ENCODE data around the gene SFRP4. TPM values are rescaled to one million over a fixed set of nuclear protein-coding genes. Genes with fewer than 3 reads are reported as not detected.
A peak's percentile ranks its signal among the peaks of the same experiment; 100 is the strongest.

The SFRP4 gene
- total RNA-seq, 1 donor = 205 TPM

DNA sequence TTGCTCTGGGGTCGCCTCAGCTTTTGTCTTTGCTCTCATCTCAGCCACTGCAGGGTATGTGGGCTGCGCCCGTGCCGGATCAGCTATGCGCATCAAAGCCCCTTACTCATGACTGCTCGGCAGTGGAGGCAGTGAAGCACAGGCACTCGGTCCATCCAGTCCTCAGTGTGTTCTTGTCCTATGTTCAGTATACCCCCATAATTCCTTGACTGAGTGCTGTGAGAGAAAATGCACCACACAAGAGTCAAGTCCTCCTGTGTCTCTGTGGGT is 31.3 kb upstream of the SFRP4 start:
- no peak overlapping the region for H2AFZ ChIP-seq (ENCODE audit: low read length)
- no peak overlapping the region for H3K4me3 ChIP-seq (ENCODE audit: insufficient read depth, low read length)
- peaks cover 16% of the 10 kb centered on the region for H3K4me1 ChIP-seq (ENCODE audit: insufficient read depth, low read length)
- H3K36me3 ChIP-seq (ENCODE audit: insufficient read depth, low read length) = no peaks in the 10 kb centered on the region
- no peaks in the 10 kb centered on the region for H3K27me3 ChIP-seq (ENCODE audit: insufficient read depth, low read length)
- H4K20me1 ChIP-seq (ENCODE audit: insufficient read depth, low read length) = peaks cover 12% of the 10 kb centered on the region
- H3K4me2 ChIP-seq (ENCODE audit: insufficient read depth, low read length) = no peak overlapping the region
- peaks cover 17% of the 10 kb centered on the region for H3K79me2 ChIP-seq (ENCODE audit: insufficient read depth, low read length)
- no peak overlapping the region for H3K27ac ChIP-seq (ENCODE audit: low read depth, low read length)
- no peak for DNase-seq (ENCODE audit: insufficient read length, low spot score, missing footprints)
- TF ChIP-seq, protein P1, sequence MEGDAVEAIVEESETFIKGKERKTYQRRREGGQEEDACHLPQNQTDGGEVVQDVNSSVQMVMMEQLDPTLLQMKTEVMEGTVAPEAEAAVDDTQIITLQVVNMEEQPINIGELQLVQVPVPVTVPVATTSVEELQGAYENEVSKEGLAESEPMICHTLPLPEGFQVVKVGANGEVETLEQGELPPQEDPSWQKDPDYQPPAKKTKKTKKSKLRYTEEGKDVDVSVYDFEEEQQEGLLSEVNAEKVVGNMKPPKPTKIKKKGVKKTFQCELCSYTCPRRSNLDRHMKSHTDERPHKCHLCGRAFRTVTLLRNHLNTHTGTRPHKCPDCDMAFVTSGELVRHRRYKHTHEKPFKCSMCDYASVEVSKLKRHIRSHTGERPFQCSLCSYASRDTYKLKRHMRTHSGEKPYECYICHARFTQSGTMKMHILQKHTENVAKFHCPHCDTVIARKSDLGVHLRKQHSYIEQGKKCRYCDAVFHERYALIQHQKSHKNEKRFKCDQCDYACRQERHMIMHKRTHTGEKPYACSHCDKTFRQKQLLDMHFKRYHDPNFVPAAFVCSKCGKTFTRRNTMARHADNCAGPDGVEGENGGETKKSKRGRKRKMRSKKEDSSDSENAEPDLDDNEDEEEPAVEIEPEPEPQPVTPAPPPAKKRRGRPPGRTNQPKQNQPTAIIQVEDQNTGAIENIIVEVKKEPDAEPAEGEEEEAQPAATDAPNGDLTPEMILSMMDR (IDR thresholded peaks at IDR 0.05; ENCODE audit: extremely low read depth, low read depth, low read length) = no peak
- no peaks in the 10 kb centered on the region for H3K9me3 ChIP-seq (ENCODE audit: low read depth, low read length)

DNA sequence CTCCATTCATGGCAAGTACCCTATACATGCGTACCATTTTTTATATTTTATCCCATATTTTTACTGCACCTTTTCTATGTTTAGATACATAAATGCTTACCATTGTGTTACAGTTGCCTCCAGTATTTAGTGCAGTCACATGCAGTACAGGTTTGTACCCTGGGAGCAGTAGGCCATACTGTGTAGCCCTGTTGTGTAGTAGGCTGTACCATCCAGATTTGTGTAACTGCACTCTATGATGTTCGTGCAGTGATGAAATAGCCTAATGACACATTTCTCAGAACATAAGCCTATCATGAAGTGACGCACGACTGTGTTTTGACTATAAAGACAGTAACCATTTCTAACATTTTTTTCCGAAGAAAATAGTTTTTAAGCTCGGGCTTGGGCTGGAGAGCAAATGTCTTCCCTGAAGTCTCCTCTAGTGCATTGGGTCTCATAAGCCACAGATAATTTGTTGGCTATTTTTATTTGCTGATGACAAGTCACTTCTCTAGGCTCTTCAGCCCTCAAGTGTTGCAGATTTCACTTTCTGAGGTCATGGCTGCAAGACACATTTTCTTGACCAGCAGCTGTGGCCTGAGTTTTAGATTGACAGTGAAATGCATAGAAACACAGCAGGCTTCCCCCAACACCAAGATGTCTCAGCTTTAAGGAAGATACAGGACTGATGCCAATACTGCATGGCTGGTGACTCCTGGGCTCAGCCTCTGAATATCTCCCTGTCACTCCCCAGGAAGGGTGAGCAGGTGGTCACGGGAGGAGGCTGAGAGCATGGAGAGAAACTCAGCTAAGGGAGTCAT is 30.7 kb upstream of the SFRP4 start:
- peaks cover 17% of the 10 kb centered on the region for H3K79me2 ChIP-seq (ENCODE audit: insufficient read depth, low read length)
- no peak overlapping the region for H3K4me2 ChIP-seq (ENCODE audit: insufficient read depth, low read length)
- H2AFZ ChIP-seq (ENCODE audit: low read length) = no peak overlapping the region
- no peak overlapping the region for H3K27ac ChIP-seq (ENCODE audit: low read depth, low read length)
- TF ChIP-seq, protein P1 (IDR thresholded peaks at IDR 0.05; ENCODE audit: extremely low read depth, low read depth, low read length) = no peak
- no peak overlapping the region for H3K4me3 ChIP-seq (ENCODE audit: insufficient read depth, low read length)
- H3K4me1 ChIP-seq (ENCODE audit: insufficient read depth, low read length) = peaks cover 21% of the 10 kb centered on the region
- H3K36me3 ChIP-seq (ENCODE audit: insufficient read depth, low read length) = no peaks in the 10 kb centered on the region
- no peaks in the 10 kb centered on the region for H3K9me3 ChIP-seq (ENCODE audit: low read depth, low read length)
- no peaks in the 10 kb centered on the region for H3K27me3 ChIP-seq (ENCODE audit: insufficient read depth, low read length)
- DNase-seq (ENCODE audit: insufficient read length, low spot score, missing footprints) = no peak
- peaks cover 12% of the 10 kb centered on the region for H4K20me1 ChIP-seq (ENCODE audit: insufficient read depth, low read length)

DNA sequence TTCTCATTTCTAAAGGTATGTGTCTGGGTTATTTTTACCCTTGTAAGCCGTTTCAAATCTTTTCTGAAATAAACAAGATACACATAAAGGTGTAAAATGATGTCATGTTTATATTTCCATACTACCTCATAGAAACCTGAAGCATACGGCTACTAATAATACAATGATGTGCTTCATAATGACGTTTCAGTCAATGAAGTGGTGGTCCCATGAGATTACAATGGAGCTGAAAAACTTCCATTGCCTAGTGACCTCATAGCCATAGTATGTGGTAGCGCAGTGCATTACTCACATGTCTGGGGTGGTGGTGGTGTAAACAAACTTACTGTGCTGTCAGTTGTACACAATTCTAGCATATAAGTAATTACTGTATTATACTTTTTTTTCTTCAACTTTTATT is 28.7 kb upstream of the SFRP4 start:
- H3K27ac ChIP-seq (ENCODE audit: low read depth, low read length) = no peak overlapping the region

DNA sequence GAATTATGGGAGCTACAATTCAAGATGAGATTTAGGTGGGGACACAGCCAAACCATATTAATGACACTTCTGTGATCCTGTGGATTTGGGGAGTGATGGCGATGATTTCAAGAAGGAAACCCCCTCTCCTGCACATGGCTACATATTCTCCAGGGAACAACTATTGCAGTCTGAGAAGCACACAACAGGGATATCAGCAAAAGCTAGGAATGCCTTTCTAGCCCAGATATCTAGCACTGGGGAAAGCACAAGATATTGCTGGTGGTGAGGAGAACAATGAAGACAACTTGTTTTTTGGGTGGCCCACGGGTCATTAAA is 28.1 kb upstream of the SFRP4 start:
- peak; percentile 43 for DNase-seq (ENCODE audit: insufficient read length, low spot score, missing footprints)
- TF ChIP-seq, protein P1 (IDR thresholded peaks at IDR 0.05; ENCODE audit: extremely low read depth, low read depth, low read length) = no peak
- H3K4me2 ChIP-seq (ENCODE audit: insufficient read depth, low read length) = no peak overlapping the region

More for the DNA sequence above, 28.7 kb upstream of the SFRP4 start:
- Histone ChIP-seq H3K4me2 (ENCODE audit: insufficient read depth, low read length) (no peak overlapping the region), H3K27me3 (ENCODE audit: insufficient read depth, low read length) (no peaks in the 10 kb centered on the region), H3K36me3 (ENCODE audit: insufficient read depth, low read length) (no peaks in the 10 kb centered on the region), H4K20me1 (ENCODE audit: insufficient read depth, low read length) (peaks cover 12% of the 10 kb centered on the region), H2AFZ (ENCODE audit: low read length) (no peak overlapping the region), H3K4me1 (ENCODE audit: insufficient read depth, low read length) (peaks cover 21% of the 10 kb centered on the region), H3K9me3 (ENCODE audit: low read depth, low read length) (no peaks in the 10 kb centered on the region), H3K79me2 (ENCODE audit: insufficient read depth, low read length) (peaks cover 22% of the 10 kb centered on the region), H3K4me3 (ENCODE audit: insufficient read depth, low read length) (no peak overlapping the region)
- TF ChIP-seq, protein P1 (IDR thresholded peaks at IDR 0.05; ENCODE audit: extremely low read depth, low read depth, low read length) = no peak
- DNase-seq (ENCODE audit: insufficient read length, low spot score, missing footprints) = peak; percentile 58

More for the DNA sequence above, 28.1 kb upstream of the SFRP4 start:
- H3K27ac ChIP-seq (ENCODE audit: low read depth, low read length) = no peak overlapping the region
- no peaks in the 10 kb centered on the region for H3K36me3 ChIP-seq (ENCODE audit: insufficient read depth, low read length)
- H3K27me3 ChIP-seq (ENCODE audit: insufficient read depth, low read length) = no peaks in the 10 kb centered on the region
- peaks cover 12% of the 10 kb centered on the region for H4K20me1 ChIP-seq (ENCODE audit: insufficient read depth, low read length)
- H3K4me3 ChIP-seq (ENCODE audit: insufficient read depth, low read length) = no peak overlapping the region
- H3K9me3 ChIP-seq (ENCODE audit: low read depth, low read length) = no peaks in the 10 kb centered on the region
- H3K4me1 ChIP-seq (ENCODE audit: insufficient read depth, low read length) = peaks cover 21% of the 10 kb centered on the region
- H3K79me2 ChIP-seq (ENCODE audit: insufficient read depth, low read length) = peaks cover 22% of the 10 kb centered on the region
- no peak overlapping the region for H2AFZ ChIP-seq (ENCODE audit: low read length)

All from osteoblast (primary cell).